WTC11 (cell line): Measurements from ENCODE around the gene TEX50.

Experiments used
- CREM ChIP-seq: sonication (generic); formaldehyde crosslinking; IDR thresholded peaks from 2 replicates; pipeline ENCODE4 v1.8.1; 2022; ENCODE audit warnings: mild to moderate bottlenecking, missing genetic modification reagents, moderate library complexity
- CTCF ChIP-seq: fragments of 200-600 bp; IDR thresholded peaks from 2 replicates; pipeline ENCODE4 v1.8.0; 2022; ENCODE audit warnings: antibody characterized with exemption
- E2F5 ChIP-seq: sonication (generic); formaldehyde crosslinking; IDR thresholded peaks from 2 replicates; pipeline ENCODE4 v1.8.1; 2022; ENCODE audit warnings: mild to moderate bottlenecking, moderate library complexity, missing genetic modification reagents
- ETV6 ChIP-seq: sonication (generic); formaldehyde crosslinking; IDR thresholded peaks from 2 replicates; pipeline ENCODE4 v1.8.1; 2022; ENCODE audit warnings: mild to moderate bottlenecking, missing genetic modification reagents
- FOXP4 ChIP-seq: sonication (generic); formaldehyde crosslinking; IDR thresholded peaks from 2 replicates; pipeline ENCODE4 v1.8.0; 2022; ENCODE audit warnings: mild to moderate bottlenecking, missing genetic modification reagents
- SP1 ChIP-seq: sonication (generic); formaldehyde crosslinking; conservative IDR thresholded peaks from 2 replicates; pipeline ENCODE4 v1.8.1; 2022; ENCODE audit warnings: missing genetic modification reagents
- TCF7 ChIP-seq: sonication (generic); formaldehyde crosslinking; IDR thresholded peaks from 2 replicates; pipeline ENCODE4 v1.8.0; 2022; ENCODE audit warnings: mild to moderate bottlenecking, low read depth, missing genetic modification reagents, moderate library complexity

- TF ChIP-seq CTCF (no peak), TCF7 (CRISPR knock-in tag) (no peak), SP1 (CRISPR knock-in tag) (no peak), E2F5 (CRISPR knock-in tag) (no peak), ETV6 (CRISPR knock-in tag) (no peak), FOXP4 (CRISPR knock-in tag) (no peak), CREM (CRISPR knock-in tag) (no peak)
These were observed 32.0 kb upstream of the TEX50 start, which contains the start of gene SLC9C2 for GRCh38 chr1:173603056-173603591.
